Measurements from ENCODE around the gene PPP1R1C.

GRCh38 chr2:181944164-181944913 lies 41.3 kb upstream of the PPP1R1C start:
- no peak for TF ChIP-seq CTCF (IDR thresholded peaks at IDR 0.05)
- TF ChIP-seq POLR2A (IDR thresholded peaks at IDR 0.05), result no peak

Data from uterus (tissue), 2 donors.